GM12892 (cell line): ENCODE results near the gene TBC1D4.

ENCODE experiments used
- POLR2A ChIP-seq: IDR thresholded peaks from 2 replicates; pipeline ENCODE4 v1.6.1; 2011; ENCODE audit warnings: low read depth, low read length, control low read depth
- POLR2AphosphoS5 ChIP-seq: IDR thresholded peaks from 2 replicates; pipeline ENCODE4 v1.6.1; 2011; ENCODE audit warnings: low read depth, low read length, control low read depth
- TAF1 ChIP-seq: IDR thresholded peaks from 2 replicates; pipeline ENCODE4 v1.6.1; 2011; ENCODE audit warnings: low read depth, mild to moderate bottlenecking, control low read depth, low read length, borderline replicate concordance

DNA sequence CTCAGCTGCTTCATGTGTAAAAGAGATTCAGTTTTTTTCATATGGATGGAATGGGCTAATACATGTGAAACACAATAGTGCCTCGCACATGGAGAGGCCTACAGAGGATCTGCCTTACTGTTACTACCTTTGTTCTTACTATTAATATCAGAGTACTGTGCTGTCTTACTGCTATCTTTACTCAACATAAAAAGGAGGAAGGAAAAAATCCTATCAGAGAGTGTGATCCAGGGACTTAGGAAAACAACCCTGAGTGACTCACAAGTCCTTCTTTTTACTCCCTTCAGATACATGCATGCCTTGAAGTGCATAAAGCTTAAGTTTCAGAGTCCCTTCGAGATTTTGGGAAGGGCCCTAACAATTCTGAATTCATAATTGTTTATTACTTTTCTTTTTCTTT is 136.8 kb downstream of the TBC1D4 start:
- no peak for TF ChIP-seq POLR2A
- TF ChIP-seq POLR2AphosphoS5, result no peak
- no peak for TF ChIP-seq TAF1
